WTC11 (cell line): ENCODE results near the gene MRPS5. TPM values are rescaled to one million over a fixed set of nuclear protein-coding genes. Genes with fewer than 3 reads are reported as not detected.

Source experiments
- ATAC-seq: fragments of 200-7000 bp; cut with Tn5 transposase; 2 replicates; pipeline ENCODE4 v1.10.0; 2021; ENCODE audit warnings: mild to moderate bottlenecking, moderate library complexity
- CTCF ChIA-PET: fragments of 300-600 bp; sonication (Branson Sonifier 250); formaldehyde crosslinking; loops from one replicate; lab custom pipeline; 2021; ENCODE audit warnings: antibody characterized with exemption; lab: Charles Lee
- POLR2A ChIA-PET: fragments of 350-600 bp; sonication (Branson Sonifier 250); formaldehyde crosslinking; loops from one replicate; lab custom pipeline; 2021; ENCODE audit warnings: antibody characterized with exemption; lab: Charles Lee
- DNase-seq: peaks from one replicate; pipeline ENCODE4 v3.0.0; 2021; ENCODE audit warnings: low spot score
- H3K27ac Mint-ChIP-seq: 2 replicates; pipeline ENCODE4 v1.8.0; 2021; ENCODE audit warnings: mixed read lengths
- H3K27me3 Mint-ChIP-seq: 2 replicates; pipeline ENCODE4 v1.8.0; 2021; ENCODE audit warnings: low read depth, mild to moderate bottlenecking, moderate library complexity, mixed read lengths
- H3K36me3 Mint-ChIP-seq: 2 replicates; pipeline ENCODE4 v1.8.0; 2021; ENCODE audit warnings: mixed read lengths
- H3K4me1 Mint-ChIP-seq: 2 replicates; pipeline ENCODE4 v1.8.0; 2022; ENCODE audit warnings: mixed read lengths
- H3K4me3 Mint-ChIP-seq: 2 replicates; pipeline ENCODE4 v1.8.0; 2021; ENCODE audit warnings: mild to moderate bottlenecking, moderate library complexity, mixed read lengths
- H3K9me3 Mint-ChIP-seq: 2 replicates; pipeline ENCODE4 v1.8.0; 2021; ENCODE audit warnings: mixed read lengths
- ATF1 ChIP-seq: sonication (generic); formaldehyde crosslinking; IDR thresholded peaks from 2 replicates; pipeline ENCODE4 v1.8.1; 2023; ENCODE audit warnings: mild to moderate bottlenecking, moderate library complexity, missing genetic modification reagents
- CREB1 ChIP-seq: sonication (generic); formaldehyde crosslinking; IDR thresholded peaks from 2 replicates; pipeline ENCODE4 v1.8.0; 2023; ENCODE audit warnings: mild to moderate bottlenecking, missing genetic modification reagents
- EMX1 ChIP-seq: fragments of 250-450 bp; sonication (Bioruptor Pico); IDR thresholded peaks from 2 replicates; pipeline ENCODE4 v1.8.0; 2021; ENCODE audit warnings: mild to moderate bottlenecking
- FOXK1 ChIP-seq: sonication (generic); formaldehyde crosslinking; IDR thresholded peaks from 2 replicates; pipeline ENCODE4 v1.8.0; 2022; ENCODE audit warnings: mild to moderate bottlenecking, moderate library complexity, missing genetic modification reagents
- HMGA2 ChIP-seq: fragments of 250-450 bp; sonication (Bioruptor Pico); IDR thresholded peaks from 2 replicates; pipeline ENCODE4 v1.4.0; 2021; ENCODE audit warnings: mild to moderate bottlenecking, moderate library complexity
- OVOL2 ChIP-seq: fragments of 250-450 bp; sonication (Bioruptor Pico); IDR thresholded peaks from 2 replicates; pipeline ENCODE4 v1.9.0; 2021; ENCODE audit warnings: mild to moderate bottlenecking, borderline replicate concordance
- TEAD4 ChIP-seq: sonication (generic); formaldehyde crosslinking; IDR thresholded peaks from 2 replicates; pipeline ENCODE4 v1.8.0; 2022; ENCODE audit warnings: mild to moderate bottlenecking, missing genetic modification reagents
- ZNF121 ChIP-seq: sonication (generic); formaldehyde crosslinking; IDR thresholded peaks from 2 replicates; pipeline ENCODE4 v1.8.0; 2023; ENCODE audit warnings: missing genetic modification reagents
- total RNA-seq: library from RNA; stranded (reverse); gene quantifications from 3 replicates; pipeline ENCODE4 v1.2.3, GENCODE V29; 2021
- TF ChIP-seq, protein P1 (sequence below): fragments of 250-450 bp; sonication (Bioruptor Pico); IDR thresholded peaks from 2 replicates; pipeline ENCODE4 v1.9.0; 2021; ENCODE audit warnings: moderate library complexity, mild to moderate bottlenecking, inconsistent platforms, borderline replicate concordance
- TF ChIP-seq, protein P2 (sequence below): sonication (generic); formaldehyde crosslinking; IDR thresholded peaks from 2 replicates; pipeline ENCODE4 v1.8.0; 2022; ENCODE audit warnings: mild to moderate bottlenecking, missing genetic modification reagents
- TF ChIP-seq, protein P3 (sequence below): sonication (generic); formaldehyde crosslinking; IDR thresholded peaks from 2 replicates; pipeline ENCODE4 v1.8.0; 2023; ENCODE audit warnings: missing genetic modification reagents, mild to moderate bottlenecking, borderline replicate concordance
- TF ChIP-seq, protein P4 (sequence below): fragments of 250-450 bp; sonication (Bioruptor Pico); IDR thresholded peaks from 2 replicates; pipeline ENCODE4 v1.9.0; 2021; ENCODE audit warnings: mild to moderate bottlenecking
- TF ChIP-seq, protein P5 (sequence below): sonication (generic); formaldehyde crosslinking; IDR thresholded peaks from 2 replicates; pipeline ENCODE4 v1.8.1; 2023; ENCODE audit warnings: mild to moderate bottlenecking, moderate library complexity, missing genetic modification reagents
- TF ChIP-seq, protein P6 (sequence below): sonication (generic); formaldehyde crosslinking; IDR thresholded peaks from 2 replicates; pipeline ENCODE4 v1.8.1; 2023; ENCODE audit warnings: mild to moderate bottlenecking, missing genetic modification reagents, moderate library complexity
- TF ChIP-seq, protein P7 (sequence below): sonication (generic); formaldehyde crosslinking; IDR thresholded peaks from 2 replicates; pipeline ENCODE4 v1.8.0; 2022; ENCODE audit warnings: missing genetic modification reagents
- TF ChIP-seq, protein P8 (sequence below): sonication (generic); formaldehyde crosslinking; IDR thresholded peaks from 2 replicates; pipeline ENCODE4 v1.8.1; 2023; ENCODE audit warnings: mild to moderate bottlenecking, missing genetic modification reagents, borderline replicate concordance

MRPS5 gene
- total RNA-seq, 1 experiment from 2014 or later, result 70.3 TPM

DNA sequence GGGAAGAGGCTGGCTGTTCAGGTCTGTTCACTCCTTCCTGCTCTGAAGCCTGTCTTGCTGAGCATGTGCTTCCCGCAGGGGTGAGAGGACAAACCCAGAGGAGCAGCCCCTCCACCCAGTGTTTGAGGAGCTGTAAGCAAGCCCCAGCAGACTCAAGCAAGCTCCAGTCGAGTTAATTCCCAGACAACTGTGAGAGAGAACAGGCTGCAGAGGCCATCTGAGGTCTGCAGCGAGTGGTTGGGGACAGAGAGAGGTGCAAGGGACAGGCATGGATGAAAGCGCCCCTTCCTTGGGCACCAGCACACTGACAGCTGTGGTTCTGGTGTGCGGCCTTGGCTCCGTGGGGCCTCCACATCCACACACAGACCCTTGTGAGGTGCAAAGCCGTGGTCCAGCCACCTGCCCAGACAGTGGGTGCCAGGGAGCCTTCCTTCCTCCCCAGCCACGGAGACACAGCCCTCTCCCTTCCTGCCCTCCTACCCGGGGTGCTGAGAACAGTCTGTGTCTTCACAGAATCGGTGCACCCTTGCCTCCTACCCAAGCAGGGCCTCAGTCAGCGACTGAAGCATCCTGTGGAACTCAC lies 59.9 kb downstream of the MRPS5 start (continued):
- TF ChIP-seq, protein P1, sequence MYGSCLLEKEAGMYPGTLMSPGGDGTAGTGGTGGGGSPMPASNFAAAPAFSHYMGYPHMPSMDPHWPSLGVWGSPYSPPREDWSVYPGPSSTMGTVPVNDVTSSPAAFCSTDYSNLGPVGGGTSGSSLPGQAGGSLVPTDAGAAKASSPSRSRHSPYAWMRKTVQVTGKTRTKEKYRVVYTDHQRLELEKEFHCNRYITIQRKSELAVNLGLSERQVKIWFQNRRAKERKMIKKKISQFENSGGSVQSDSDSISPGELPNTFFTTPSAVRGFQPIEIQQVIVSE (CRISPR knock-in tag), result no peak
- TF ChIP-seq, protein P2, sequence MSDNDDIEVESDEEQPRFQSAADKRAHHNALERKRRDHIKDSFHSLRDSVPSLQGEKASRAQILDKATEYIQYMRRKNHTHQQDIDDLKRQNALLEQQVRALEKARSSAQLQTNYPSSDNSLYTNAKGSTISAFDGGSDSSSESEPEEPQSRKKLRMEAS (CRISPR knock-in tag), result no peak
- TF ChIP-seq, protein P3, sequence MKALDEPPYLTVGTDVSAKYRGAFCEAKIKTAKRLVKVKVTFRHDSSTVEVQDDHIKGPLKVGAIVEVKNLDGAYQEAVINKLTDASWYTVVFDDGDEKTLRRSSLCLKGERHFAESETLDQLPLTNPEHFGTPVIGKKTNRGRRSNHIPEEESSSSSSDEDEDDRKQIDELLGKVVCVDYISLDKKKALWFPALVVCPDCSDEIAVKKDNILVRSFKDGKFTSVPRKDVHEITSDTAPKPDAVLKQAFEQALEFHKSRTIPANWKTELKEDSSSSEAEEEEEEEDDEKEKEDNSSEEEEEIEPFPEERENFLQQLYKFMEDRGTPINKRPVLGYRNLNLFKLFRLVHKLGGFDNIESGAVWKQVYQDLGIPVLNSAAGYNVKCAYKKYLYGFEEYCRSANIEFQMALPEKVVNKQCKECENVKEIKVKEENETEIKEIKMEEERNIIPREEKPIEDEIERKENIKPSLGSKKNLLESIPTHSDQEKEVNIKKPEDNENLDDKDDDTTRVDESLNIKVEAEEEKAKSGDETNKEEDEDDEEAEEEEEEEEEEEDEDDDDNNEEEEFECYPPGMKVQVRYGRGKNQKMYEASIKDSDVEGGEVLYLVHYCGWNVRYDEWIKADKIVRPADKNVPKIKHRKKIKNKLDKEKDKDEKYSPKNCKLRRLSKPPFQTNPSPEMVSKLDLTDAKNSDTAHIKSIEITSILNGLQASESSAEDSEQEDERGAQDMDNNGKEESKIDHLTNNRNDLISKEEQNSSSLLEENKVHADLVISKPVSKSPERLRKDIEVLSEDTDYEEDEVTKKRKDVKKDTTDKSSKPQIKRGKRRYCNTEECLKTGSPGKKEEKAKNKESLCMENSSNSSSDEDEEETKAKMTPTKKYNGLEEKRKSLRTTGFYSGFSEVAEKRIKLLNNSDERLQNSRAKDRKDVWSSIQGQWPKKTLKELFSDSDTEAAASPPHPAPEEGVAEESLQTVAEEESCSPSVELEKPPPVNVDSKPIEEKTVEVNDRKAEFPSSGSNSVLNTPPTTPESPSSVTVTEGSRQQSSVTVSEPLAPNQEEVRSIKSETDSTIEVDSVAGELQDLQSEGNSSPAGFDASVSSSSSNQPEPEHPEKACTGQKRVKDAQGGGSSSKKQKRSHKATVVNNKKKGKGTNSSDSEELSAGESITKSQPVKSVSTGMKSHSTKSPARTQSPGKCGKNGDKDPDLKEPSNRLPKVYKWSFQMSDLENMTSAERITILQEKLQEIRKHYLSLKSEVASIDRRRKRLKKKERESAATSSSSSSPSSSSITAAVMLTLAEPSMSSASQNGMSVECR, result no peak
- TF ChIP-seq, protein P4, sequence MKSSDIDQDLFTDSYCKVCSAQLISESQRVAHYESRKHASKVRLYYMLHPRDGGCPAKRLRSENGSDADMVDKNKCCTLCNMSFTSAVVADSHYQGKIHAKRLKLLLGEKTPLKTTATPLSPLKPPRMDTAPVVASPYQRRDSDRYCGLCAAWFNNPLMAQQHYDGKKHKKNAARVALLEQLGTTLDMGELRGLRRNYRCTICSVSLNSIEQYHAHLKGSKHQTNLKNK (CRISPR knock-in tag), result no peak
- TF ChIP-seq ZNF121 (no peak), ATF1 (CRISPR knock-in tag) (no peak)
- TF ChIP-seq, all 79 proteins: peak for 0

DNA sequence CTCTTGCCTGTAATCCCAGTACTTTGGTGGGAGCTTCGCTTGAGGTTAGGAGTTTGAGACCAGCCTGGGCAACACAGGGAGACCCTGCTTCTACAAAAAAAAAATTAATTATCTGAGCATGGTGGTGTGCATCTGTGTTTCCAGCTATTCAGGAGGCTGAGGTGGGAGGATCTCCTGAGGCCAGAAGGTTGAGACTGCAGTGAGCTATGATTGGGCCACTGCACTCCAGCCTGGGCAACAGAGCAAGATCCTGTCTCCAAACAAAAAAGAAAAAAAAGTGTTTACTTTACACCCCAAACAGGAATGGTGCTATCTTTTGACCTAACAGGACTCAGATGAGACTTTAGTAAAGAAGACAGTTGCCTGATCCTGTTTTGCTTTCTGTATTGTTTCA lies 60.5 kb downstream of the MRPS5 start:
- ChIA-PET CTCF (interaction anchor here (2.7 to 3.6 kb wide), 2 partner anchors 16 to 38 kb away, joined by 24 to 29 read pairs; no protein-coding TSS in a partner anchor), POLR2A (no interaction called here)
- Mint-ChIP-seq H3K9me3 (no peaks in the 10 kb centered on the region), H3K4me1 (peaks cover 22% of the 10 kb centered on the region), H3K4me3 (no peak overlapping the region), H3K36me3 (no peaks in the 10 kb centered on the region), H3K27me3 (no peaks in the 10 kb centered on the region; the same call in 1 of the 2 replicates), H3K27ac (no peak overlapping the region)
- DNase-seq (no peak), ATAC-seq (no peak)
- TF ChIP-seq CREB1 (CRISPR knock-in tag) (no peak), HMGA2 (no peak), TEAD4 (CRISPR knock-in tag) (no peak), ZNF121 (no peak), EMX1 (CRISPR knock-in tag) (no peak), FOXK1 (CRISPR knock-in tag) (no peak), OVOL2 (CRISPR knock-in tag) (no peak)
- TF ChIP-seq, protein P5, sequence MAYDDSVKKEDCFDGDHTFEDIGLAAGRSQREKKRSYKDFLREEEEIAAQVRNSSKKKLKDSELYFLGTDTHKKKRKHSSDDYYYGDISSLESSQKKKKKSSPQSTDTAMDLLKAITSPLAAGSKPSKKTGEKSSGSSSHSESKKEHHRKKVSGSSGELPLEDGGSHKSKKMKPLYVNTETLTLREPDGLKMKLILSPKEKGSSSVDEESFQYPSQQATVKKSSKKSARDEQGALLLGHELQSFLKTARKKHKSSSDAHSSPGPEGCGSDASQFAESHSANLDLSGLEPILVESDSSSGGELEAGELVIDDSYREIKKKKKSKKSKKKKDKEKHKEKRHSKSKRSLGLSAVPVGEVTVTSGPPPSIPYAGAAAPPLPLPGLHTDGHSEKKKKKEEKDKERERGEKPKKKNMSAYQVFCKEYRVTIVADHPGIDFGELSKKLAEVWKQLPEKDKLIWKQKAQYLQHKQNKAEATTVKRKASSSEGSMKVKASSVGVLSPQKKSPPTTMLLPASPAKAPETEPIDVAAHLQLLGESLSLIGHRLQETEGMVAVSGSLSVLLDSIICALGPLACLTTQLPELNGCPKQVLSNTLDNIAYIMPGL (CRISPR knock-in tag), result no peak
- TF ChIP-seq, protein P6, sequence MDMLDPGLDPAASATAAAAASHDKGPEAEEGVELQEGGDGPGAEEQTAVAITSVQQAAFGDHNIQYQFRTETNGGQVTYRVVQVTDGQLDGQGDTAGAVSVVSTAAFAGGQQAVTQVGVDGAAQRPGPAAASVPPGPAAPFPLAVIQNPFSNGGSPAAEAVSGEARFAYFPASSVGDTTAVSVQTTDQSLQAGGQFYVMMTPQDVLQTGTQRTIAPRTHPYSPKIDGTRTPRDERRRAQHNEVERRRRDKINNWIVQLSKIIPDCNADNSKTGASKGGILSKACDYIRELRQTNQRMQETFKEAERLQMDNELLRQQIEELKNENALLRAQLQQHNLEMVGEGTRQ (CRISPR knock-in tag), result no peak
- TF ChIP-seq, protein P4 (CRISPR knock-in tag), result no peak
- TF ChIP-seq, protein P2 (CRISPR knock-in tag), result no peak
- TF ChIP-seq, protein P7, sequence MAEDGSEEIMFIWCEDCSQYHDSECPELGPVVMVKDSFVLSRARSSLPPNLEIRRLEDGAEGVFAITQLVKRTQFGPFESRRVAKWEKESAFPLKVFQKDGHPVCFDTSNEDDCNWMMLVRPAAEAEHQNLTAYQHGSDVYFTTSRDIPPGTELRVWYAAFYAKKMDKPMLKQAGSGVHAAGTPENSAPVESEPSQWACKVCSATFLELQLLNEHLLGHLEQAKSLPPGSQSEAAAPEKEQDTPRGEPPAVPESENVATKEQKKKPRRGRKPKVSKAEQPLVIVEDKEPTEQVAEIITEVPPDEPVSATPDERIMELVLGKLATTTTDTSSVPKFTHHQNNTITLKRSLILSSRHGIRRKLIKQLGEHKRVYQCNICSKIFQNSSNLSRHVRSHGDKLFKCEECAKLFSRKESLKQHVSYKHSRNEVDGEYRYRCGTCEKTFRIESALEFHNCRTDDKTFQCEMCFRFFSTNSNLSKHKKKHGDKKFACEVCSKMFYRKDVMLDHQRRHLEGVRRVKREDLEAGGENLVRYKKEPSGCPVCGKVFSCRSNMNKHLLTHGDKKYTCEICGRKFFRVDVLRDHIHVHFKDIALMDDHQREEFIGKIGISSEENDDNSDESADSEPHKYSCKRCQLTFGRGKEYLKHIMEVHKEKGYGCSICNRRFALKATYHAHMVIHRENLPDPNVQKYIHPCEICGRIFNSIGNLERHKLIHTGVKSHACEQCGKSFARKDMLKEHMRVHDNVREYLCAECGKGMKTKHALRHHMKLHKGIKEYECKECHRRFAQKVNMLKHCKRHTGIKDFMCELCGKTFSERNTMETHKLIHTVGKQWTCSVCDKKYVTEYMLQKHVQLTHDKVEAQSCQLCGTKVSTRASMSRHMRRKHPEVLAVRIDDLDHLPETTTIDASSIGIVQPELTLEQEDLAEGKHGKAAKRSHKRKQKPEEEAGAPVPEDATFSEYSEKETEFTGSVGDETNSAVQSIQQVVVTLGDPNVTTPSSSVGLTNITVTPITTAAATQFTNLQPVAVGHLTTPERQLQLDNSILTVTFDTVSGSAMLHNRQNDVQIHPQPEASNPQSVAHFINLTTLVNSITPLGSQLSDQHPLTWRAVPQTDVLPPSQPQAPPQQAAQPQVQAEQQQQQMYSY (CRISPR knock-in tag), result no peak
- TF ChIP-seq, protein P8, sequence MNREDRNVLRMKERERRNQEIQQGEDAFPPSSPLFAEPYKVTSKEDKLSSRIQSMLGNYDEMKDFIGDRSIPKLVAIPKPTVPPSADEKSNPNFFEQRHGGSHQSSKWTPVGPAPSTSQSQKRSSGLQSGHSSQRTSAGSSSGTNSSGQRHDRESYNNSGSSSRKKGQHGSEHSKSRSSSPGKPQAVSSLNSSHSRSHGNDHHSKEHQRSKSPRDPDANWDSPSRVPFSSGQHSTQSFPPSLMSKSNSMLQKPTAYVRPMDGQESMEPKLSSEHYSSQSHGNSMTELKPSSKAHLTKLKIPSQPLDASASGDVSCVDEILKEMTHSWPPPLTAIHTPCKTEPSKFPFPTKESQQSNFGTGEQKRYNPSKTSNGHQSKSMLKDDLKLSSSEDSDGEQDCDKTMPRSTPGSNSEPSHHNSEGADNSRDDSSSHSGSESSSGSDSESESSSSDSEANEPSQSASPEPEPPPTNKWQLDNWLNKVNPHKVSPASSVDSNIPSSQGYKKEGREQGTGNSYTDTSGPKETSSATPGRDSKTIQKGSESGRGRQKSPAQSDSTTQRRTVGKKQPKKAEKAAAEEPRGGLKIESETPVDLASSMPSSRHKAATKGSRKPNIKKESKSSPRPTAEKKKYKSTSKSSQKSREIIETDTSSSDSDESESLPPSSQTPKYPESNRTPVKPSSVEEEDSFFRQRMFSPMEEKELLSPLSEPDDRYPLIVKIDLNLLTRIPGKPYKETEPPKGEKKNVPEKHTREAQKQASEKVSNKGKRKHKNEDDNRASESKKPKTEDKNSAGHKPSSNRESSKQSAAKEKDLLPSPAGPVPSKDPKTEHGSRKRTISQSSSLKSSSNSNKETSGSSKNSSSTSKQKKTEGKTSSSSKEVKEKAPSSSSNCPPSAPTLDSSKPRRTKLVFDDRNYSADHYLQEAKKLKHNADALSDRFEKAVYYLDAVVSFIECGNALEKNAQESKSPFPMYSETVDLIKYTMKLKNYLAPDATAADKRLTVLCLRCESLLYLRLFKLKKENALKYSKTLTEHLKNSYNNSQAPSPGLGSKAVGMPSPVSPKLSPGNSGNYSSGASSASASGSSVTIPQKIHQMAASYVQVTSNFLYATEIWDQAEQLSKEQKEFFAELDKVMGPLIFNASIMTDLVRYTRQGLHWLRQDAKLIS (CRISPR knock-in tag), result no peak
